Measurements from ENCODE around the gene MME. TPM values are rescaled to one million over a fixed set of nuclear protein-coding genes. Genes with fewer than 3 reads are reported as not detected.

The MME gene
- total RNA-seq (not detected), polyA plus RNA-seq (under 1 TPM in 2 of 4 donors, not detected in 2; 0.41 to 0.71 TPM)

GRCh38 chr3:155079746-155080487 is at the start of gene MME:
Gene MME (plus strand): TSS chr3:155080319. CDS start chr3:155084168, 3,849 bp downstream.
- H3K27me3 Mint-ChIP-seq, result peaks cover 34% of the 10 kb centered on the region
- H3K36me3 ChIP-seq (ENCODE audit: control insufficient read depth, insufficient read depth, low read length), result no peaks in the 10 kb centered on the region
- peaks cover 0 to 14% (median 5%) of the 10 kb centered on the region in 7 donors for H3K9me3 Mint-ChIP-seq
- H3K4me3 Mint-ChIP-seq, result peak within 1 kb of the TSS in 2 of 4 donors; percentile 61 to 71
- DNase-seq (no peak), ATAC-seq (ENCODE audit: low read depth in 2 of 2) (no peak)
- peaks cover 9% of the 10 kb centered on the region for H3K27me3 ChIP-seq (ENCODE audit: control insufficient read depth, insufficient read depth, low read length)
- H3K4me3 ChIP-seq (ENCODE audit: low read depth, low read length), result no peak within 1 kb of the TSS
- H3K27ac Mint-ChIP-seq, result no peak within 1 kb of the TSS
- no peak within 1 kb of the TSS for H3K27ac ChIP-seq (ENCODE audit: insufficient read depth, low read length, poor library complexity, severe bottlenecking)
- H3K4me1 Mint-ChIP-seq, result peaks cover 0 to 14% (median 1%) of the 10 kb centered on the region in 4 donors
- no peaks in the 10 kb centered on the region for H3K36me3 Mint-ChIP-seq
- no peaks in the 10 kb centered on the region for H3K9me3 ChIP-seq (ENCODE audit: control insufficient read depth in 2 of 2, low read length in 2 of 2)
- peaks cover 5% of the 10 kb centered on the region for H3K4me1 ChIP-seq (ENCODE audit: control insufficient read depth, insufficient read depth, low read length, poor library complexity, severe bottlenecking)

GRCh38 chr3:155031186-155031585 is 48.9 kb upstream of the MME start:
- H3K27me3 ChIP-seq (ENCODE audit: control insufficient read depth, insufficient read depth, low read length), result no peaks in the 10 kb centered on the region
- H3K9me3 ChIP-seq (ENCODE audit: control insufficient read depth in 2 of 2, low read length in 2 of 2), result no peaks in the 10 kb centered on the region
- no peak for DNase-seq
- no peak overlapping the region for H3K4me3 Mint-ChIP-seq
- no peak overlapping the region for H3K27ac ChIP-seq (ENCODE audit: insufficient read depth, low read length, poor library complexity, severe bottlenecking)
- no peaks in the 10 kb centered on the region for H3K36me3 Mint-ChIP-seq
- H3K27ac Mint-ChIP-seq, result no peak overlapping the region
- H3K9me3 Mint-ChIP-seq, result peaks cover 0 to 7% (median 3%) of the 10 kb centered on the region in 7 donors
- no peaks in the 10 kb centered on the region for H3K27me3 Mint-ChIP-seq
- no peak overlapping the region for H3K4me3 ChIP-seq (ENCODE audit: low read depth, low read length)
- H3K4me1 Mint-ChIP-seq, result no peaks in the 10 kb centered on the region
- ATAC-seq (ENCODE audit: low read depth in 2 of 2), result no peak
- H3K4me1 ChIP-seq (ENCODE audit: control insufficient read depth, insufficient read depth, low read length, poor library complexity, severe bottlenecking), result no peaks in the 10 kb centered on the region
- no peaks in the 10 kb centered on the region for H3K36me3 ChIP-seq (ENCODE audit: control insufficient read depth, insufficient read depth, low read length)

GRCh38 chr3:155032918-155033317 is 47.2 kb upstream of the MME start:
- ATAC-seq (ENCODE audit: low read depth in 2 of 2) (no peak), DNase-seq (no peak)
- H3K9me3 Mint-ChIP-seq, result peaks cover 0 to 8% (median 5%) of the 10 kb centered on the region in 7 donors
- Histone ChIP-seq H3K4me3 (ENCODE audit: low read depth, low read length) (no peak overlapping the region), H3K4me1 (ENCODE audit: control insufficient read depth, insufficient read depth, low read length, poor library complexity, severe bottlenecking) (no peaks in the 10 kb centered on the region), H3K36me3 (ENCODE audit: control insufficient read depth, insufficient read depth, low read length) (no peaks in the 10 kb centered on the region), H3K27me3 (ENCODE audit: control insufficient read depth, insufficient read depth, low read length) (no peaks in the 10 kb centered on the region), H3K9me3 (ENCODE audit: control insufficient read depth in 2 of 2, low read length in 2 of 2) (no peaks in the 10 kb centered on the region), H3K27ac (ENCODE audit: insufficient read depth, low read length, poor library complexity, severe bottlenecking) (no peak overlapping the region)
- H3K27me3 Mint-ChIP-seq, result no peaks in the 10 kb centered on the region
- no peak overlapping the region for H3K4me3 Mint-ChIP-seq
- no peaks in the 10 kb centered on the region for H3K36me3 Mint-ChIP-seq
- H3K4me1 Mint-ChIP-seq, result no peaks in the 10 kb centered on the region
- no peak overlapping the region for H3K27ac Mint-ChIP-seq

GRCh38 chr3:155034786-155035185 is 45.3 kb upstream of the MME start:
- Mint-ChIP-seq H3K27ac (no peak overlapping the region), H3K4me3 (no peak overlapping the region)
- no peaks in the 10 kb centered on the region for H3K27me3 ChIP-seq (ENCODE audit: control insufficient read depth, insufficient read depth, low read length)

GRCh38 chr3:155035553-155035952 is 44.6 kb upstream of the MME start:
- Mint-ChIP-seq H3K4me3 (no peak overlapping the region), H3K27me3 (no peaks in the 10 kb centered on the region), H3K36me3 (no peaks in the 10 kb centered on the region), H3K27ac (no peak overlapping the region), H3K9me3 (peaks cover 0 to 6% (median 3%) of the 10 kb centered on the region in 7 donors), H3K4me1 (no peaks in the 10 kb centered on the region)
- H3K9me3 ChIP-seq (ENCODE audit: control insufficient read depth in 2 of 2, low read length in 2 of 2), result no peaks in the 10 kb centered on the region
- DNase-seq (no peak), ATAC-seq (ENCODE audit: low read depth in 2 of 2) (no peak)
- no peaks in the 10 kb centered on the region for H3K4me1 ChIP-seq (ENCODE audit: control insufficient read depth, insufficient read depth, low read length, poor library complexity, severe bottlenecking)
- H3K36me3 ChIP-seq (ENCODE audit: control insufficient read depth, insufficient read depth, low read length), result no peaks in the 10 kb centered on the region
- no peak overlapping the region for H3K27ac ChIP-seq (ENCODE audit: insufficient read depth, low read length, poor library complexity, severe bottlenecking)
- H3K4me3 ChIP-seq (ENCODE audit: low read depth, low read length), result no peak overlapping the region
- H3K27me3 ChIP-seq (ENCODE audit: control insufficient read depth, insufficient read depth, low read length), result no peaks in the 10 kb centered on the region

More at GRCh38 chr3:155034786-155035185, 45.3 kb upstream of the MME start:
- Mint-ChIP-seq H3K27me3 (no peaks in the 10 kb centered on the region), H3K4me1 (no peaks in the 10 kb centered on the region), H3K36me3 (no peaks in the 10 kb centered on the region), H3K9me3 (peaks cover 0 to 6% (median 3%) of the 10 kb centered on the region in 7 donors)
- no peak overlapping the region for H3K27ac ChIP-seq (ENCODE audit: insufficient read depth, low read length, poor library complexity, severe bottlenecking)
- no peak for DNase-seq
- H3K4me3 ChIP-seq (ENCODE audit: low read depth, low read length), result no peak overlapping the region
- ATAC-seq (ENCODE audit: low read depth in 2 of 2), result no peak
- no peaks in the 10 kb centered on the region for H3K9me3 ChIP-seq (ENCODE audit: control insufficient read depth in 2 of 2, low read length in 2 of 2)
- no peaks in the 10 kb centered on the region for H3K36me3 ChIP-seq (ENCODE audit: control insufficient read depth, insufficient read depth, low read length)
- no peaks in the 10 kb centered on the region for H3K4me1 ChIP-seq (ENCODE audit: control insufficient read depth, insufficient read depth, low read length, poor library complexity, severe bottlenecking)

- H3K4me1 ChIP-seq (ENCODE audit: control insufficient read depth, insufficient read depth, low read length, poor library complexity, severe bottlenecking), result no peaks in the 10 kb centered on the region
- Mint-ChIP-seq H3K27ac (no peak overlapping the region), H3K36me3 (no peaks in the 10 kb centered on the region), H3K27me3 (no peaks in the 10 kb centered on the region), H3K4me1 (no peaks in the 10 kb centered on the region), H3K4me3 (no peak overlapping the region), H3K9me3 (peaks cover 0 to 6% (median 0%) of the 10 kb centered on the region in 7 donors)
- H3K9me3 ChIP-seq (ENCODE audit: control insufficient read depth in 2 of 2, low read length in 2 of 2), result no peaks in the 10 kb centered on the region
- H3K36me3 ChIP-seq (ENCODE audit: control insufficient read depth, insufficient read depth, low read length), result no peaks in the 10 kb centered on the region
- H3K27me3 ChIP-seq (ENCODE audit: control insufficient read depth, insufficient read depth, low read length), result no peaks in the 10 kb centered on the region
- ATAC-seq (ENCODE audit: low read depth in 2 of 2) (no peak), DNase-seq (no peak)
- H3K27ac ChIP-seq (ENCODE audit: insufficient read depth, low read length, poor library complexity, severe bottlenecking), result no peak overlapping the region
- H3K4me3 ChIP-seq (ENCODE audit: low read depth, low read length), result no peak overlapping the region
Measured at GRCh38 chr3:155037508-155038202, 42.5 kb upstream of the MME start.

- no peak for DNase-seq
- Mint-ChIP-seq H3K4me3 (no peak overlapping the region), H3K27me3 (no peaks in the 10 kb centered on the region), H3K9me3 (peaks cover 0 to 6% (median 0%) of the 10 kb centered on the region in 7 donors), H3K27ac (no peak overlapping the region), H3K4me1 (no peaks in the 10 kb centered on the region), H3K36me3 (no peaks in the 10 kb centered on the region)
- no peak for ATAC-seq (ENCODE audit: low read depth in 2 of 2)
- Histone ChIP-seq H3K27me3 (ENCODE audit: control insufficient read depth, insufficient read depth, low read length) (no peaks in the 10 kb centered on the region), H3K36me3 (ENCODE audit: control insufficient read depth, insufficient read depth, low read length) (no peaks in the 10 kb centered on the region), H3K9me3 (ENCODE audit: control insufficient read depth in 2 of 2, low read length in 2 of 2) (no peaks in the 10 kb centered on the region), H3K4me3 (ENCODE audit: low read depth, low read length) (no peak overlapping the region), H3K27ac (ENCODE audit: insufficient read depth, low read length, poor library complexity, severe bottlenecking) (no peak overlapping the region), H3K4me1 (ENCODE audit: control insufficient read depth, insufficient read depth, low read length, poor library complexity, severe bottlenecking) (no peaks in the 10 kb centered on the region)
Measured at GRCh38 chr3:155038203-155038554, 41.9 kb upstream of the MME start.

Data from CD4-positive, CD25-positive, alpha-beta regulatory T cell (primary cell).